Measurements from ENCODE around the gene NRGN. TPM values are rescaled to one million over a fixed set of nuclear protein-coding genes. Genes with fewer than 3 reads are reported as not detected.

The NRGN gene
- total and polyA plus RNA-seq, 2 of the 4 experiments (the other 2 are of a cell fraction), result 0.54 to 24.8 TPM

GRCh38 chr11:124762105-124762623 is 22.4 kb downstream of the NRGN start, which contains the start of gene ESAM:
ESAM (minus strand) TSS chr11:124762290; CDS start chr11:124762154, 136 bp downstream.
- Histone ChIP-seq H3K4me1 (ENCODE audit: control insufficient read depth, insufficient read depth, low read length) (peaks cover 1% of the 10 kb centered on the region; the same call in 1 of the 2 replicates), H2BK20ac (ENCODE audit: low read depth, low read length) (0 out of 2 replicates have a peak within 1 kb of the TSS, but pooled peaks have one; percentile 18), H2AK5ac (ENCODE audit: low read depth, low read length) (peak within 1 kb of the TSS; percentile 20; the same call in 1 of the 2 replicates), H2AFZ (replicated peaks; ENCODE audit: low read length, poor library complexity) (peak within 1 kb of the TSS; percentile 69), H3K14ac (replicated peaks; ENCODE audit: low read depth, low read length) (no peak within 1 kb of the TSS), H3K18ac (ENCODE audit: low read depth, low read length) (no peak within 1 kb of the TSS), H3K4me3 (ENCODE audit: insufficient read depth, low read depth, low read length) (peak within 1 kb of the TSS; percentile 32), H4K5ac (ENCODE audit: low read depth, low read length) (no peak within 1 kb of the TSS), H2BK120ac (ENCODE audit: low read depth, low read length) (no peak within 1 kb of the TSS), H3K56ac (ENCODE audit: extremely low read depth, insufficient read depth, low read length) (no peak within 1 kb of the TSS), H3K9me3 (ENCODE audit: control insufficient read depth, insufficient read depth, low read length) (no peaks in the 10 kb centered on the region), H2BK5ac (ENCODE audit: low read depth, low read length, poor library complexity, severe bottlenecking) (no peak within 1 kb of the TSS), H3K4ac (ENCODE audit: low read depth, low read length) (no peak within 1 kb of the TSS), H3K36me3 (ENCODE audit: control insufficient read depth, insufficient read depth, low read length) (no peaks in the 10 kb centered on the region; the same call in none of the 2 replicates), H2AK9ac (replicated peaks; ENCODE audit: low read depth, low read length, poor library complexity) (peak within 1 kb of the TSS; percentile 66), H4K20me1 (ENCODE audit: insufficient read depth, low read length) (peaks cover 10% of the 10 kb centered on the region), H4K8ac (ENCODE audit: low read depth in 2 of 2, low read length in 2 of 2) (no peak within 1 kb of the TSS), H3K4me2 (ENCODE audit: low read depth, low read length) (peak within 1 kb of the TSS; percentile 96), H3K79me1 (ENCODE audit: low read depth in 1 of 2, low read length in 2 of 2) (peaks cover 3 to 10% of the 10 kb centered on the region in 2 experiments; a peak in 1 of 4 replicates), H2BK15ac (ENCODE audit: low read depth, low read length) (no peak within 1 kb of the TSS), H3K27me3 (ENCODE audit: control insufficient read depth, insufficient read depth, low read length) (peaks cover 17% of the 10 kb centered on the region; the same call in 1 of the 2 replicates), H3K9me1 (ENCODE audit: insufficient read depth, low read length) (no peaks in the 10 kb centered on the region), H3K9ac (ENCODE audit: low read depth, low read length) (no peak within 1 kb of the TSS; the same call in 1 of the 2 replicates), H4K91ac (ENCODE audit: insufficient read depth, low read depth, low read length) (no peak within 1 kb of the TSS), H3K27ac (ENCODE audit: insufficient read depth, low read length) (no peak within 1 kb of the TSS), H3K23ac (ENCODE audit: low read depth, low read length) (no peak within 1 kb of the TSS)
- dilution Hi-C loops (cut with HindIII; ENCODE audit: low sequenced_read_pairs, unreplicated experiment) (no loop called here), in situ Hi-C loops (cut with MboI; ENCODE audit: low sequenced_read_pairs) (loop anchor here (5.0 to 10.0 kb wide), 2 partner anchors 73 to 90 kb away; partner anchors contain the start of genes SIAE and SPA17), intact Hi-C loops (cut with micrococcal nuclease) (no loop called here)
- TF ChIP-seq POLR2A (IDR thresholded peaks at IDR 0.05; ENCODE audit: low read depth, low read length) (no peak), USF2 (IDR thresholded peaks at IDR 0.05; ENCODE audit: low read depth, low read length) (no peak), RAD21 (IDR thresholded peaks at IDR 0.05; ENCODE audit: low read length) (no peak), FOS (IDR thresholded peaks at IDR 0.05; ENCODE audit: low read depth, low read length) (no peak)
- no CpG with 5 or more reads among the region's 55 CpGs for WGBS, 2 experiments (ENCODE audit: extremely low coverage in 2 of 2, insufficient read length in 1 of 2)
- POLR2A ChIA-PET (ENCODE audit: unreplicated experiment), result no interaction called here
- DNase-seq (no peak), ATAC-seq (ENCODE audit: low read depth) (no peak)
- no TSS peak for BruUV-seq (replicated peaks)
- CTCF ChIA-PET, result interaction anchor here (0.6 kb wide), 1 partner anchor 9 kb away, joined by 3 read pairs; no protein-coding TSS in a partner anchor

All from IMR-90 (cell line).